HepG2 (cell line): Measurements from ENCODE around the gene HAUS5. TPM values are rescaled to one million over a fixed set of nuclear protein-coding genes. Genes with fewer than 3 reads are reported as not detected.
A peak's percentile ranks its signal among the peaks of the same experiment; 100 is the strongest.

Source experiments
- ARID4A ChIP-seq: sonication (generic); formaldehyde crosslinking; IDR thresholded peaks from 2 replicates; pipeline ENCODE4 v1.5.0; 2020; ENCODE audit warnings: mild to moderate bottlenecking, missing genetic modification reagents, borderline replicate concordance
- FOXA1 ChIP-seq, 2 experiments: fragments of 450-650 bp in 1 of 2; sonication (generic) in 1 of 2; formaldehyde crosslinking in 1 of 2; IDR thresholded peaks; 2 replicates each; pipeline versions ENCODE4 v1.4.0 to v1.6.1; 2016 to 2020; ENCODE audit warnings: missing genetic modification reagents in 1 of 2
- MED1 ChIP-seq: sonication (generic); formaldehyde crosslinking; IDR thresholded peaks from 2 replicates; pipeline ENCODE4 v1.4.0; 2020; ENCODE audit warnings: missing genetic modification reagents
- POLR2AphosphoS2 ChIP-seq: IDR thresholded peaks from 2 replicates; pipeline ENCODE4 v1.6.1; 2011; ENCODE audit warnings: low read depth, low read length, improper control_type of control experiment
- TCF7L2 ChIP-seq: IDR thresholded peaks from 2 replicates; pipeline ENCODE4 v1.6.1; 2011; ENCODE audit warnings: mild to moderate bottlenecking, low read depth, low read length, moderate library complexity
- ZNF296 ChIP-seq: sonication (generic); formaldehyde crosslinking; conservative IDR thresholded peaks from 2 replicates; pipeline ENCODE4 v1.5.0; 2020; ENCODE audit warnings: mild to moderate bottlenecking, missing genetic modification reagents
- ZNF318 ChIP-seq: sonication (generic); formaldehyde crosslinking; IDR thresholded peaks from 2 replicates; pipeline ENCODE4 v1.4.0; 2020; ENCODE audit warnings: mild to moderate bottlenecking, missing genetic modification reagents
- ZNF33B ChIP-seq: sonication (generic); formaldehyde crosslinking; IDR thresholded peaks from 2 replicates; pipeline ENCODE4 v1.5.1; 2020; ENCODE audit warnings: mild to moderate bottlenecking, missing genetic modification reagents
- ZNF510 ChIP-seq: sonication (generic); formaldehyde crosslinking; IDR thresholded peaks from 2 replicates; pipeline ENCODE4 v1.4.0; 2020; ENCODE audit warnings: low read depth, mild to moderate bottlenecking, missing genetic modification reagents
- ZNF687 ChIP-seq: sonication (generic); formaldehyde crosslinking; IDR thresholded peaks from 2 replicates; pipeline ENCODE4 v1.5.1; 2020; ENCODE audit warnings: mild to moderate bottlenecking, missing genetic modification reagents, moderate library complexity
- polyA plus RNA-seq, 8 experiments: library from polyadenylated mRNA; depleted of rRNA in 3 of 8; stranded (reverse) in 7 of 8; unstranded in 1 of 8; fragments of >200 nt; fragmentation: Illumina TruSeq in 4 of 8; extraction: Trizol in 4 of 8; gene quantifications; 2 replicates each; pipeline versions ENCODE4 v1.2.1 to v1.2.3, GENCODE V29; 2011 to 2016; ENCODE audit warnings: low read depth in 4 of 8, missing spikeins in 1 of 8, mixed read lengths in 1 of 8; ENCODE audit not compliant: insufficient read depth in 1 of 8
- total RNA-seq, 5 experiments: library from RNA; depleted of rRNA; stranded (reverse); fragments of >200 nt; fragmentation: Illumina TruSeq; extraction: Trizol; gene quantifications; 2 replicates each; pipeline ENCODE4 v1.2.3, GENCODE V29; 2016; ENCODE audit warnings: low read depth in 1 of 5

The HAUS5 gene
- total and polyA plus RNA-seq, 2 of the 13 experiments (the other 11 are each of a cell fraction or from before 2014, with no cell fraction given): 10.3 to 17.7 TPM

GRCh38 chr19:35628565-35629331 is 16.2 kb downstream of the HAUS5 start, which contains the start of gene RBM42 (continued):
- TF ChIP-seq ZNF318: no peak
- no peak for TF ChIP-seq FOXA1 (IDR thresholded peaks at IDR 0.05)
- no peak for TF ChIP-seq FOXA1 (CRISPR knock-in tag; IDR thresholded peaks at IDR 0.05)
- TF ChIP-seq TCF7L2: no peak
- peak; percentile 79 for TF ChIP-seq ZNF687 (CRISPR knock-in tag)
- no peak for TF ChIP-seq POLR2AphosphoS2
- peak; percentile 71 for TF ChIP-seq MED1 (CRISPR knock-in tag)
- no peak for TF ChIP-seq ZNF296 (CRISPR knock-in tag)
- no peak for TF ChIP-seq ZNF510 (CRISPR knock-in tag)
- no peak for TF ChIP-seq ZNF33B
- peak; percentile 91; the same call in 1 of the 2 replicates for TF ChIP-seq ARID4A
